Brain pericyte (primary cell): Measurements from ENCODE around the gene WDR7.

Experiments
- DNase-seq: peaks from one replicate; pipeline ENCODE4 v3.0.0-alpha.2; 2012; ENCODE audit warnings: low read depth, low spot score

The WDR7 gene

DNA sequence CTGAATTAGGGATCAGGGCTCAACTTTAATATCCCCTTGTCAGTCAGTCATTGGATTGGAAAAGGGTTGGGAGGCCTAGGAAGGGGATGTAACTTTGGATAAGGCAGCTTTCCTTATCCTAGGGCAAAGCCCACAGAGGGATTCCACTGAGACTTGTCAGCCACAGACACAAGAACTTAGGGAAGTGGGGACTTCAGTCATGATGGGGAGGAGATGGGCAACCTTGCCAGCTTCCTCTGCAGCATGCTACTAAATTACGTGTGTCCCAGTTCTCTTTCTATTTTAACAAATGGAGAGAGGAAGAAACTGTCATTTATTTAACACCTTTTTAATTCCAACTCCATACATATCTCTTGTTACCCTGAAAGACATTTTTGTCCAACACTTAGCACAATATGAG is 237.8 kb downstream of the WDR7 start:
- no peak for DNase-seq

GRCh38 chr18:56889621-56890020 is 238.5 kb downstream of the WDR7 start:
- no peak for DNase-seq

DNA sequence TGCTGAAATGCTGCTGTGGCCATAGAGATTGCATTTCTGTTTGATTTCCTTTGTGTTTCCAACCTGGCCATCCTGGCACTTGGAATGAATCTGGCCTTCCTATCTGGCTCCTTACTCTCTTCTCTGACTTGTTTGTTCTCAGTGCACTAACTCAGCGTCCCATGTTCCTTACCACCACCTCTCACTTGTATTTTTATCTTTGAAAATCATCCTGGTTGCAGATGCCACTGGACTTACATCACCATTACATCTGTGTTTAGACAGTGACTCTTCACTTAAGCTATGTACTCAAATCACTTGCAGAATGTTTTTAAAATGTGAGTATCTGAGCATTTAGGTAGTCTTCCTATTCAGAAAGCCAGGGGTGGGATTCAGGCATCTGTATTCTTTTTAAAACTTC is 239.5 kb downstream of the WDR7 start:
- DNase-seq = peak; percentile 73

DNA sequence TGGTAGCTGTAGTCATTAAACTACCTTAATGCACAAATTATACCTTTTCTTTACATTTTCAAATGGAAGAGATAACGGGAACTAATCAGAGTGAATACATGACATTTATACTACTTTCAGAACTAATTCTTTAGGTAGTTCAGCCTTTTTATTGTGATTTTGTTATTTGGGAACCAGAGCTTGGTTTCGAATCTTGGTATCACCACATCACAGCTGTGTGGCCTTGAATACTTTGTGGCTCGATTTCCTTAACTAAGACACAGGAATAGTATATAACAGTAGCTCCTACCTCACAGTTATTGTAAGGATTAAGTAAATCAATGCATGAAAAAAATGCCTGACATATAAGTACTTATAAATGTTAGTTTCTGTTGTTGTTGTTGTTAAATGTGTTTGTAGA is 240.0 kb downstream of the WDR7 start:
- no peak for DNase-seq

DNA sequence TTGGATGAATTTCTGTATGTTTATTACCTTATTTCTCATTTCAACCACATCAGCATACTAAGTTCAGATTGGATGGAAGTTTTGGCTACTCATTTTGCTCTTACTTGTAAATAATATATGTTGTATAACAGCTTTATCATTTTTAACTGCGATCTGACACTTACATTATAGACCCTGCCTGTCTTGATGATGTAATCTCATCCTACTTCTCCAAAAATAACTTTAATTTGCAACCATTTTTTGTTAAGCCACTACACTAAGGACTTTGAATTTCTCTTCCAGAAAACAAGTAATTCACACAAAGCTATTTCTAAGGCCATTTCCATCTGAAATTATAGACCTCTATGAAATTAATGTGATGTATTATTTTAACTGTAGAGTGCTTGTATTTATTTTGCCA is 240.7 kb downstream of the WDR7 start:
- no peak for DNase-seq

- DNase-seq = no peak
Observed at GRCh38 chr18:56897122-56897521, 246.0 kb downstream of the WDR7 start.

- DNase-seq = no peak
Observed at GRCh38 chr18:56899660-56900059, 248.5 kb downstream of the WDR7 start.

DNA sequence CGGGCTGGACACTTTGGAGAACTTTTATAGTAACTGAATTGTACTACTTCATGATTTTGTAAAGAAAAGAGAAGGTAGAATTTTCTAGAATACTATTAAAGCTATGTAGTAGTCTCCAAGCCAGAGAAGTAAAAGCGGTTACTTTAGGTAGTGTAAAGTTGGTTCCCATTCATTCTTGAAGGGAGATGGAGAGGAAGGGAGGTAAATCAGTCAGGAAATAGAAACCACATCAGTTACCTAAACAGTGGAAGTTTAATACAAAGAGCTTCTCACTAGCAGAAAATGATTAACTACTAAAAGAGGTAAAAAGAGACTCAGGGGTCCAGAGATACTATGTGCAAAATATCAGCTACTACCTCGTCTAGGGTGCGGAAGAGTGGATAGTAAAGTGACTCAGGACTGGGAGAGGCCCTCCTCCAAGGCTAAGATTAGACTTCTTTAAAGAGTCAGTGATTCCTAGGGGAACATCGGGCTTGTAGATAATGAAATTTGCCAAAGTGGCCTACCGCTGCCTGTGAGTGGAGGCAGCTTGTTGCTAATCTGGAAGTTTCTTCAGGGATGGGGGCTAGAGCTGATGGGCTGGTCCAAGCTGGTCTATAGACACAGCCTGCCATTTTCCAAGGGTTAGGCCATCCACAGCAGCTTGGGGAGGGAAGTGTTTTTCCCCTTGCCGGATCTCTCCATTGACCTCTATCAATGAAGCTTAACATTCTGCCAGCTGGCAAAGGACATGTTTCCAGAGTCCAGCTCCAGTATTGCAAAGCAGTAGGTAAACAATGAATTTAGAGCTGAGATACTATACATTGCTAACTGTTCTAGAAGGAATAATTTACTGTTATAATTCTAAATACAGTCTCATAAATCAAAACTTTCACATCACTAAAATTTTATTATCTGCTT is 249.3 kb downstream of the WDR7 start:
- DNase-seq = no peak

GRCh38 chr18:56901919-56902318 is 250.8 kb downstream of the WDR7 start:
- no peak for DNase-seq

GRCh38 chr18:56902653-56903052 is 251.5 kb downstream of the WDR7 start:
- no peak for DNase-seq

- no peak for DNase-seq
Observed at GRCh38 chr18:56903686-56904085, 252.5 kb downstream of the WDR7 start.

DNA sequence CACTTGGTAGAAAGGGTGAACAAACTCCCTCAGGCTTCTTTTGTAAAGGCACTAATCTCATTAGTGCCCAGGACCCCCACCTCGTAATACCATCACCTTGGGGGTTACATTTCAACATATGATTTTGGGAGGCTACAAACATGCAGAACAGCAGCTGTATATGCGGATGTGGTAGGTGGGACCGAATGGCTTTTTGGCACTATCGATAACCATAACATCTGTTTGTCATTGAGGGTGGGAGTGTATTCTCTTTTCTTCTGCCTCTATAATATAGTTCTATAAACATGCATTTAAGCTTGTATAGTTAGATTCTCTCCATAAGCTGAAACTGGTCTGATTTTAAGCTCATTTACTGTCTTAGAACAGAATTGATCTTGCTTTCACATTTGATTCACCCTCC is 256.6 kb downstream of the WDR7 start:
- no peak for DNase-seq

DNA sequence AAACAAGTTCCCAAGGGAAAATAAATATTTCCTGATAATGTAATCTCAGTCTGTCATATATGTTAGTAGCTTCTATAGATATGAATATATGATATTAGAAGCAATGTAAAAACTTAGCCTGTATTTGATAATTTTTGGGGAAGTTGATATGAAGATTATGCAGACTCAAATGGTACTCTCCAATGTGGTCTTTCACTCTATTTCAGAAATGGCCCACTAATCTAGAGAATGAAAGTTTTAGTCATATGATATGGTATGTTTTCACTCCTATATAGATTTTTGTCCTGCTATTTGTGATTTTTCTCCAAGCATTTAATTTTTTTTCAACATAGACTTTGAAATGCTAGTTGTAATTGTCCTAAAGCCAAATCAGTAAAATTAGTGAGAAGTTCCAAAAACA is 259.1 kb downstream of the WDR7 start:
- no peak for DNase-seq

- no peak for DNase-seq
Observed at GRCh38 chr18:56910967-56911366, 259.8 kb downstream of the WDR7 start.

DNA sequence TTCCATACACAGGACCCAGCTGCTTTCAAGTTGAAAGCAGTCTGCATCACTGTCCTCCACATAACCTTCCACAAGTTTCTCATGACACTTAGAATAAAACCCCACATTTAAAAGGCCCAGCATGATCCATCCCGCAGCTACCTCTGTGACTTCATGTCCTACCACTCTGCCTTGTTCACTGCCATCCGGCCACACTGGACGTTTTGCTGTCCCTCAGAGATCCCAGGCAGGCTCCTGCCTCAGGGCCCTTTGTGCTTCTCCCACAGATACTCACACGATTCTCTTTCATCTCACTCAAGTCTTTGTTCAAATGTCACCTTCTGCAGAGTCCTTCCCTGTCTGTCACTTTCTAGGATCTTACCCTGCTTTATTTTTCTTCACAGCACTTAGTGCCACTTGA is 262.8 kb downstream of the WDR7 start:
- DNase-seq = no peak

- no peak for DNase-seq
Observed at GRCh38 chr18:56919190-56919589, 268.0 kb downstream of the WDR7 start.

DNA sequence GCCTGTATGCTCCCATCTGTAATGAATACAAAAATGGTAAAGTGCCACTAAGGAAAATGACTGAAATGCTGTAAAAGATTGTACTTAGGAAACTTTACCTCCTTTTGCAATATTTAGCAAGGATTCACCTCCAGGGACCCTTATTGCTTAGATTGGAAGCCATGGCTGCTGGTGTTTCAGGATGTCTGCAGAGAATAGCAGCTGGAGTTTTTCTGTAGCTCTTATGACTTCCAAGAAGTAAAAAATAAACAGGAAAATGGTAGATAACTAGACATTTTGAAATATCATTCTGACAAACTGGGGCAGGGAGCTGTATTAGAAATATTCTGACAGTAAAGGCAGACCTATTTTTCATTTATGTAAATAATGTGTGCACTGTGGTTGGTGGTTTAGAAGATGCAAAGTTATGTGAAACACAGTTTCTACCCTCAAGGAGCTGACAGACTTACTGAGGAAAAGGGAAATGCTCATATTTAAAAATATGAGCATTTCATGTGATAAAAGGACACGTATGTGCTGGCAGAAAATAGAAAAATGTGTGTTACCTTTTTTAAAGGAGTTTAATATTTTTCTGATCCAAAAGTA is 270.8 kb downstream of the WDR7 start:
- no peak for DNase-seq

DNA sequence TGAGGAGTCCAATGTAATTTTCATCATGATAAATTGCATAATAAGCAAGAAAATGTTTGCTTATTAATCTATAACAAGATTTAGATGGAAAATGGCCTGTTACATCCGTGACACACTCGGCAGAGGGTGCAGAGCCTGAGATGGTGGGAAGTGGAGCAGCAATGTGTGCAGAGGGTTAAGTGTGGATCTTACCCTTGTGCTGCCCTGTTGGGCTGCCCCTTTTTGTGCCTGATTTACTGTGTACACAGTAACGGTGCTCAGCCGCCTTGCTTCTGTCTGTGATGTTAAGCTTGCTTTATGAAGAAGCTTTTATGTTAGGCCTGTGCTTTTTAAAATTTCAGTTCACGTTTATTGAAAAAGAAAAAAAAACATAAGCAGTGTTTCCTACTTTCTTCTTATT is 275.6 kb downstream of the WDR7 start:
- DNase-seq = no peak

DNA sequence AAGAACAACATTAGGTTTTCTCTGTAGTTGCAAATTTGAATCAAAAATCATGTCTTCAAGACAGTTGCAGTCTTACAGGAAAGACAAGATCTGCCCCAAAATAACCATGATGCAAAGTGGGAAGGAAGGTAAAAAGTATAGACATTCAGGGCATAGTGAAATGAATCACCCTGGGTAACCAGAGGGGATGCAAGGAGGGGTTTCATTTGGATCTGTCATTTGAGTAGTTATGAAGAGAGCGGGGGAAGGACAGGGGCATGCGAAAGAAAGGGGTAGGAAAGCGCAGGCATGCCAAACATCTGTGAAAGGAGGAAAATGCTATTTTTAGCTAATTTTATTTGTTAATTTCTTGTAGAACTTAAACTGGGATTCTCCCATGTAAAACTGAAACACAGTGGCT is 276.6 kb downstream of the WDR7 start:
- DNase-seq = no peak

DNA sequence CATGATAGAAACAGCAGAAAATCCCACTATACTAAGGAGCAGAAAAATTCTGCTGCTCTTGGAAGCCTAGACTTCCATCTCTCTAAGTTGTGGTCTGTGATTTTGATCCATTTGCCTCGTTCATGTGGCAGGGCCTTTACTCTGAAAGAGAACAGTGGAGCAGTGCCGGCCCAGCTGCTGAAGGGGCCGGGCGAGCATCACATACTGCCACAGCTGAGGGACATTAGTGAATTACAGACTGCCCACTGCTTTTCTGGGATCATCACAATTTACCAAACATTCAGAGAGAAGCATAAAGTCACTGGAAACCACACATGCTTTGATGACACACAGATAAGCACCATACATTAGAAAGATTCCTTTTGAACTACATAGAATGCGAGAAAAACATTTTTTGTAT is 278.7 kb downstream of the WDR7 start:
- no peak for DNase-seq

GRCh38 chr18:56933472-56933871 is 282.3 kb downstream of the WDR7 start:
- no peak for DNase-seq

DNA sequence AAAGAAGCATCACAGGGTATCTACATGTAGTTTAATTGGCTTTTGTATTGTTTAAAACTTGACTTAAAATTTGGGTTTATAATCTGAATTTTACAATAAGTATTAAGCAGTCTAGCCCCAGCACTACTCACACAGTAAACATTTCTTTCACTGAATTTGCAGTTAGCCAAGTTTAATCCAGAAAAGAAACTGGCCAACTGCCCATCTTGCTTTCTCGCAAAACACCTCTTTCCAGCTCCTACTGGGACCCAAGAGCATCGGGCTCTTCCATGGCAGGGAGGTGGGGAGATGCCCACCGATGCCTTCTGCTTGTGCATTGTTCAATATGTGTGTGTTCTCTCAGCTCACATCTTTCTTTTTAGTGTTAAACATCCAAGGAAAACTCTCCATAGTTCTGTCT is 283.0 kb downstream of the WDR7 start:
- DNase-seq = no peak

DNA sequence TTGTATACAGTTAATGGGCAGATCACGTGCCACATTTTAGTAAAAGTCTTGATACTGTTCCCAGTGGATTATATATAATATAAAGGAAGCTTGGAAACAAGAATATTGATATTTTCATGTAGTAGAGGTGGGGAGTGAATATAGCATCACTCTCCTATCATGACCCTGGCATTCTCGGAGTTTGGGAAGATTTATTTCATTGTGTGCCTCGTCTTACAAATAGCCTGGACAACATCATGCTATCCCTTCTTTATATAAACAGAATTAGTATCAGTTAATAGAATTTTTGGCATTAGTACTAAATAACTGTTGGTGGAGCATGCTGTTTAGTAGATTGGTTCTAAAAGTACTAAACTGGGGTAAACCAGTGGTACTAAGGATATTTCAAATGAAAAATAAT is 283.7 kb downstream of the WDR7 start:
- DNase-seq = no peak
